Stimulated activated CD4-positive, alpha-beta T cell treated with anti-CD3 and anti-CD28 coated beads, Interleukin-2, amount 100 ng/mL, for 24 hours (primary cell): Measurements from ENCODE around the gene F2R.
A peak's percentile ranks its signal among the peaks of the same experiment; 100 is the strongest.

Source experiments
- DNase-seq, 2 donors: peaks; one replicate each; pipeline ENCODE4 v3.0.0-alpha.2; 2020

F2R gene

GRCh38 chr5:76690704-76691466 lies 25.0 kb upstream of the F2R start:
- no peak for DNase-seq

GRCh38 chr5:76691467-76692273 lies 24.3 kb upstream of the F2R start:
- DNase-seq, result no peak

- no peak for DNase-seq
Observed at GRCh38 chr5:76692274-76692540, 23.7 kb upstream of the F2R start.

- DNase-seq, result no peak
Observed at GRCh38 chr5:76692651-76693050, 23.3 kb upstream of the F2R start.

GRCh38 chr5:76693141-76693540 lies 22.8 kb upstream of the F2R start:
- DNase-seq, result no peak

- no peak for DNase-seq
Observed at GRCh38 chr5:76694317-76694716, 21.6 kb upstream of the F2R start.

- no peak for DNase-seq
Observed at GRCh38 chr5:76695346-76695745, 20.6 kb upstream of the F2R start.

- no peak for DNase-seq
Observed at GRCh38 chr5:76696251-76696650, 19.7 kb upstream of the F2R start.

- no peak for DNase-seq
Observed at GRCh38 chr5:76697670-76698069, 18.3 kb upstream of the F2R start.

- DNase-seq, result no peak
Observed at GRCh38 chr5:76700571-76700970, 15.4 kb upstream of the F2R start.

GRCh38 chr5:76701298-76701697 lies 14.6 kb upstream of the F2R start:
- DNase-seq, result no peak

GRCh38 chr5:76703707-76704106 lies 12.2 kb upstream of the F2R start:
- no peak for DNase-seq

- DNase-seq, result no peak
Observed at GRCh38 chr5:76704131-76704663, 11.7 kb upstream of the F2R start.

- no peak for DNase-seq
Observed at GRCh38 chr5:76705574-76705973, 10.4 kb upstream of the F2R start.

- DNase-seq, result no peak
Observed at GRCh38 chr5:76709762-76710161, 6.2 kb upstream of the F2R start.

GRCh38 chr5:76710991-76711390 lies 4.9 kb upstream of the F2R start:
- DNase-seq, result no peak

GRCh38 chr5:76714751-76715485 lies 1.0 kb upstream of the F2R start:
- peak; percentile 17 to 28 for DNase-seq

GRCh38 chr5:76715486-76715735 lies 515 bp upstream of the F2R start:
- no peak for DNase-seq

- DNase-seq, result peak; percentile 23 to 32
Observed at GRCh38 chr5:76716456-76717157, 681 bp downstream of the F2R start.

- DNase-seq, result no peak
Observed at GRCh38 chr5:76717222-76718083, 1.5 kb downstream of the F2R start.

GRCh38 chr5:76718381-76718832 lies 2.5 kb downstream of the F2R start:
- DNase-seq, result no peak

GRCh38 chr5:76718880-76719279 lies 3.0 kb downstream of the F2R start:
- DNase-seq, result no peak
